ENCODE data around the gene PHF12.

DNA sequence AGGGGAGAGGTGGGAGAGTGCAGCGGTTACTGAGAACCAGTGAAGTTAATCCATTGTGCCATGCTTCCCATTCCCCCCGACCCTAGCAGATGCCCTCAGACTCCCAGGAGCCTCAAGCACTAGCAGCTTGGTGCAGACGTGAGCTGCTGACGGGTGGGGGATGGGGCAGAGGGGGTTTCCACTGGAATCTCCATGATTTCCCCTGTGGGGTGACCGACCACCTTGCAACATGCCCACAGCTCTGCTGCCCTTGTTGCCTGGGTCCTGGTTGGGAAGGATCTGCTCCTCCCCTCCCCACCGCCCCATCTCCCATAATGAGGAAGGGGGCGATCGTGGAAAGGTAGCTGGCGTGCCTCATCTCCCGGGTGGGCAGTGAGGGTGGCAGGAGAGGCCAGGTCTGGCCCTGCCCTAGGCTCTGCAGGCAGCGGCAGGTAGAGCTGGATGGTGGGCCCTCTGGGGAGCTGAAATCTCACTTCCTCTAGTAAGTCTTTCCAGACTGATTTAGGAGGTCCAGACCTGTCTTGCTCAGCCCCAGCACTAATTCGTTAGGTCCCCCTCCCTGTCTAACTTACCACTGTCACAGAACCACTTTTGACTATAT, 63.3 kb downstream of the PHF12 start:
- TF ChIP-seq, protein P1, sequence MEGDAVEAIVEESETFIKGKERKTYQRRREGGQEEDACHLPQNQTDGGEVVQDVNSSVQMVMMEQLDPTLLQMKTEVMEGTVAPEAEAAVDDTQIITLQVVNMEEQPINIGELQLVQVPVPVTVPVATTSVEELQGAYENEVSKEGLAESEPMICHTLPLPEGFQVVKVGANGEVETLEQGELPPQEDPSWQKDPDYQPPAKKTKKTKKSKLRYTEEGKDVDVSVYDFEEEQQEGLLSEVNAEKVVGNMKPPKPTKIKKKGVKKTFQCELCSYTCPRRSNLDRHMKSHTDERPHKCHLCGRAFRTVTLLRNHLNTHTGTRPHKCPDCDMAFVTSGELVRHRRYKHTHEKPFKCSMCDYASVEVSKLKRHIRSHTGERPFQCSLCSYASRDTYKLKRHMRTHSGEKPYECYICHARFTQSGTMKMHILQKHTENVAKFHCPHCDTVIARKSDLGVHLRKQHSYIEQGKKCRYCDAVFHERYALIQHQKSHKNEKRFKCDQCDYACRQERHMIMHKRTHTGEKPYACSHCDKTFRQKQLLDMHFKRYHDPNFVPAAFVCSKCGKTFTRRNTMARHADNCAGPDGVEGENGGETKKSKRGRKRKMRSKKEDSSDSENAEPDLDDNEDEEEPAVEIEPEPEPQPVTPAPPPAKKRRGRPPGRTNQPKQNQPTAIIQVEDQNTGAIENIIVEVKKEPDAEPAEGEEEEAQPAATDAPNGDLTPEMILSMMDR (IDR thresholded peaks at IDR 0.05), result no peak
- TF ChIP-seq, protein P2, sequence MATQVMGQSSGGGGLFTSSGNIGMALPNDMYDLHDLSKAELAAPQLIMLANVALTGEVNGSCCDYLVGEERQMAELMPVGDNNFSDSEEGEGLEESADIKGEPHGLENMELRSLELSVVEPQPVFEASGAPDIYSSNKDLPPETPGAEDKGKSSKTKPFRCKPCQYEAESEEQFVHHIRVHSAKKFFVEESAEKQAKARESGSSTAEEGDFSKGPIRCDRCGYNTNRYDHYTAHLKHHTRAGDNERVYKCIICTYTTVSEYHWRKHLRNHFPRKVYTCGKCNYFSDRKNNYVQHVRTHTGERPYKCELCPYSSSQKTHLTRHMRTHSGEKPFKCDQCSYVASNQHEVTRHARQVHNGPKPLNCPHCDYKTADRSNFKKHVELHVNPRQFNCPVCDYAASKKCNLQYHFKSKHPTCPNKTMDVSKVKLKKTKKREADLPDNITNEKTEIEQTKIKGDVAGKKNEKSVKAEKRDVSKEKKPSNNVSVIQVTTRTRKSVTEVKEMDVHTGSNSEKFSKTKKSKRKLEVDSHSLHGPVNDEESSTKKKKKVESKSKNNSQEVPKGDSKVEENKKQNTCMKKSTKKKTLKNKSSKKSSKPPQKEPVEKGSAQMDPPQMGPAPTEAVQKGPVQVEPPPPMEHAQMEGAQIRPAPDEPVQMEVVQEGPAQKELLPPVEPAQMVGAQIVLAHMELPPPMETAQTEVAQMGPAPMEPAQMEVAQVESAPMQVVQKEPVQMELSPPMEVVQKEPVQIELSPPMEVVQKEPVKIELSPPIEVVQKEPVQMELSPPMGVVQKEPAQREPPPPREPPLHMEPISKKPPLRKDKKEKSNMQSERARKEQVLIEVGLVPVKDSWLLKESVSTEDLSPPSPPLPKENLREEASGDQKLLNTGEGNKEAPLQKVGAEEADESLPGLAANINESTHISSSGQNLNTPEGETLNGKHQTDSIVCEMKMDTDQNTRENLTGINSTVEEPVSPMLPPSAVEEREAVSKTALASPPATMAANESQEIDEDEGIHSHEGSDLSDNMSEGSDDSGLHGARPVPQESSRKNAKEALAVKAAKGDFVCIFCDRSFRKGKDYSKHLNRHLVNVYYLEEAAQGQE (IDR thresholded peaks at IDR 0.05), result no peak
- TF ChIP-seq SMC3 (IDR thresholded peaks at IDR 0.05) (no peak), JUN (IDR thresholded peaks at IDR 0.05) (no peak), MYC (IDR thresholded peaks at IDR 0.05; ENCODE audit: borderline replicate concordance, low read length) (no peak), RFX5 (IDR thresholded peaks at IDR 0.05) (no peak), NR3C1 (IDR thresholded peaks at IDR 0.05) (no peak), MAX (IDR thresholded peaks at IDR 0.05) (no peak), POLR2A (IDR thresholded peaks at IDR 0.05; ENCODE audit: low read length) (no peak), MAFK (IDR thresholded peaks at IDR 0.05; ENCODE audit: partially characterized antibody) (no peak), KDM5A (IDR thresholded peaks at IDR 0.05) (no peak), HDAC2 (IDR thresholded peaks at IDR 0.05) (no peak), NFE2L2 (conservative IDR thresholded peaks at IDR 0.05; ENCODE audit: low read length) (no peak)

Measured in A549 (cell line).